ENCODE results near the gene ZNF33A.
"Not testable (repeated sequence)": the region's sequence is repeated elsewhere in the genome, so short reads cannot be mapped to it uniquely, and the experiment has no call there.

The ZNF33A gene

DNA sequence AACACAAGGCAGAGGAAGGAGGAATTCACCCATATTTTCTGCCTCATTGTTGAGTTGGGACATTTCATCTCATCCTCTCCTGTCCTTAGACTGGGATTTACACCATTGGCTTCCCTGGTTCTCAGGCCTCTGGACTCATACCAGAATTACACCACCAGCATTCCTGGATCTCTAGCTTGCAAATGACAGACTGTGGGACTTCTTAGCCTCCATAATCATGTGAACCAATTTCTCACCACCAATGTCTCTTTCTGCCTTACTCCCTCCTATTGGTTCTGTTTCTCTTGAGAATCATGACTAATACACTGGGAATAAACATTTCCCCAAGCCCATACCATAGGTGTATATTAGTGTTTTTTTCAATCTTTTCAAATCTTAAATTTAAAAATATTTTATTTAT is 2.9 kb upstream of the ZNF33A start:
- no peak overlapping the region for H3K4me3 ChIP-seq (ENCODE audit: insufficient read depth in 1 of 2, low read depth in 1 of 2, low read length in 2 of 2)
- H3K4me1 ChIP-seq (ENCODE audit: control insufficient read depth, insufficient read depth, low read depth, low read length): peaks cover 2% of the 10 kb centered on the region
- no peak overlapping the region for H3K4me2 ChIP-seq (ENCODE audit: low read length, poor library complexity, severe bottlenecking)
- H2BK15ac ChIP-seq (ENCODE audit: low read depth, poor library complexity, severe bottlenecking): no peak overlapping the region
- H3K79me1 ChIP-seq (replicated peaks; ENCODE audit: low read length, poor library complexity, severe bottlenecking): peaks cover 2% of the 10 kb centered on the region
- no peak overlapping the region for H3K27ac ChIP-seq (ENCODE audit: low read length, poor library complexity, severe bottlenecking)
- H3K9me3 ChIP-seq (ENCODE audit: control insufficient read depth, low read length): no peaks in the 10 kb centered on the region
- no peak overlapping the region for H2AFZ ChIP-seq (ENCODE audit: low read depth, low read length)
- H2AK5ac ChIP-seq (ENCODE audit: low read length, severe bottlenecking): no peak overlapping the region
- H3K9ac ChIP-seq (ENCODE audit: low read length): no peak overlapping the region
- H2BK120ac ChIP-seq (ENCODE audit: low read depth, low read length): no peak overlapping the region
- no peak overlapping the region for H2BK12ac ChIP-seq (ENCODE audit: low read length in 2 of 2)
- H2BK5ac ChIP-seq (ENCODE audit: low read depth, low read length, poor library complexity, severe bottlenecking): no peak overlapping the region
- no peak overlapping the region for H3K23ac ChIP-seq (ENCODE audit: low read length in 2 of 2)
- no peak overlapping the region for H3K18ac ChIP-seq (ENCODE audit: low read depth in 1 of 2, low read length in 2 of 2)
- no peak overlapping the region for H3K4ac ChIP-seq (ENCODE audit: low read depth in 1 of 2, low read length in 2 of 2)
- H3K14ac ChIP-seq (ENCODE audit: low read length in 2 of 2): no peak overlapping the region
- no peak overlapping the region for H4K8ac ChIP-seq (ENCODE audit: low read length)
- no peaks in the 10 kb centered on the region for H3K27me3 ChIP-seq (ENCODE audit: control insufficient read depth in 1 of 2, insufficient read depth in 1 of 2, low read length in 2 of 2)
- peak; percentile 25 for DNase-seq
- H3K36me3 ChIP-seq (ENCODE audit: control insufficient read depth in 1 of 2, insufficient read depth in 2 of 2, low read depth in 1 of 2, low read length in 2 of 2): no peaks in the 10 kb centered on the region
- H4K91ac ChIP-seq (ENCODE audit: low read length): no peak overlapping the region

DNA sequence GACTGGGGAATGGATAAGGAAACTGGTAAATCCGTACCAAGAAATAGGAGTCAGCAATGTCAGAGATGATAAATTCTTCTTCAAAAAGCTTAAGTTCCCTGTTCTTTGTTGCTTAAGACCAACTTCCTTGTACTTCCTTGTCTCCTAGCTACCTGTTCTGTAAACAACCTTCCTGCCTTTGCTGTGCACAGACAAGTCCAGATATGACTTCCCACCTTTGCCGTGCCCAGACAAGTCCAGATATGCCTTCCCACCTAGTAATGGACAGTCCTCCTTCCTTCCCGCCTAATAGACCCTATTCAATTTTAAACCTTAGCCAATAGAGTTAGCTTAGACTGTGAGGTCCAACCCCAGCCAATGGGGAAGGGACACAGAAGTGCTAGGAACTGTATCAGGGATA is 2.5 kb upstream of the ZNF33A start:
- Histone ChIP-seq H3K4me1 (ENCODE audit: control insufficient read depth, insufficient read depth, low read depth, low read length) (peaks cover 2% of the 10 kb centered on the region), H3K9me3 (ENCODE audit: control insufficient read depth, low read length) (no peaks in the 10 kb centered on the region), H3K18ac (ENCODE audit: low read depth in 1 of 2, low read length in 2 of 2) (no peak overlapping the region), H2BK5ac (ENCODE audit: low read depth, low read length, poor library complexity, severe bottlenecking) (no peak overlapping the region), H3K14ac (ENCODE audit: low read length in 2 of 2) (no peak overlapping the region), H4K8ac (ENCODE audit: low read length) (no peak overlapping the region), H3K9ac (ENCODE audit: low read length) (no peak overlapping the region), H3K79me1 (replicated peaks; ENCODE audit: low read length, poor library complexity, severe bottlenecking) (peaks cover 3% of the 10 kb centered on the region), H3K4me3 (ENCODE audit: insufficient read depth in 1 of 2, low read depth in 1 of 2, low read length in 2 of 2) (no peak overlapping the region), H3K4ac (ENCODE audit: low read depth in 1 of 2, low read length in 2 of 2) (no peak overlapping the region), H2AFZ (ENCODE audit: low read depth, low read length) (no peak overlapping the region), H2BK15ac (ENCODE audit: low read depth, poor library complexity, severe bottlenecking) (no peak overlapping the region), H4K91ac (ENCODE audit: low read length) (no peak overlapping the region), H3K36me3 (ENCODE audit: control insufficient read depth in 1 of 2, insufficient read depth in 2 of 2, low read depth in 1 of 2, low read length in 2 of 2) (no peaks in the 10 kb centered on the region), H2BK12ac (ENCODE audit: low read length in 2 of 2) (no peak overlapping the region), H3K27me3 (ENCODE audit: control insufficient read depth in 1 of 2, insufficient read depth in 1 of 2, low read length in 2 of 2) (no peaks in the 10 kb centered on the region), H3K23ac (ENCODE audit: low read length in 2 of 2) (no peak overlapping the region), H2AK5ac (ENCODE audit: low read length, severe bottlenecking) (no peak overlapping the region), H2BK120ac (ENCODE audit: low read depth, low read length) (no peak overlapping the region), H3K4me2 (ENCODE audit: low read length, poor library complexity, severe bottlenecking) (no peak overlapping the region), H3K27ac (ENCODE audit: low read length, poor library complexity, severe bottlenecking) (no peak overlapping the region)
- DNase-seq: no peak
- 89% methylated on average over 3 of the region's 3 CpGs for WGBS

DNA sequence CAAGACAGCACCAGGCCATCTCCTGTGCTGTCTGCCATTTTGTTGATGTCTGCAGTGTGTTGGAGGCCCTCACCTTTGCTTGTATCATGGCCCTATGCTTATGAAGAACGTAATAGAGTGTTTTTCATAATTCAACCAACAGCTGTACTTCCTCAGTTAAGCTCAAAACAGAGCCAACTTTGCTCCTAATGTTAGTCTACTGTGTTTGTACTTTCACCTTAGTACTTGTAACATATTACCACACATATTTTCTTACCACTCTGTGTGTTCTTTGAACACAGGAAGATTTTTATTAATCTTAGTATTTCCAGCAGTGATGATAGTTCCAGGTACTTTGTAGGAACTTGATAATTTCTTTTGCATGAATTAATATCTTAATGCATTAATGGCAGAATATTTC is 5.9 kb downstream of the ZNF33A start:
- Histone ChIP-seq H3K9me3 (ENCODE audit: control insufficient read depth, low read length) (peaks cover 8% of the 10 kb centered on the region), H3K23ac (ENCODE audit: low read length in 2 of 2) (no peak overlapping the region), H3K9ac (ENCODE audit: low read length) (no peak overlapping the region), H3K4me2 (ENCODE audit: low read length, poor library complexity, severe bottlenecking) (no peak overlapping the region), H4K8ac (ENCODE audit: low read length) (no peak overlapping the region), H4K91ac (ENCODE audit: low read length) (no peak overlapping the region), H2BK12ac (ENCODE audit: low read length in 2 of 2) (no peak overlapping the region), H2AK5ac (ENCODE audit: low read length, severe bottlenecking) (no peak overlapping the region), H2BK5ac (ENCODE audit: low read depth, low read length, poor library complexity, severe bottlenecking) (no peak overlapping the region), H2AFZ (ENCODE audit: low read depth, low read length) (no peak overlapping the region), H2BK120ac (ENCODE audit: low read depth, low read length) (no peak overlapping the region), H3K4me3 (ENCODE audit: insufficient read depth in 1 of 2, low read depth in 1 of 2, low read length in 2 of 2) (no peak overlapping the region), H3K4ac (ENCODE audit: low read depth in 1 of 2, low read length in 2 of 2) (no peak overlapping the region), H3K27me3 (ENCODE audit: control insufficient read depth in 1 of 2, insufficient read depth in 1 of 2, low read length in 2 of 2) (no peaks in the 10 kb centered on the region), H3K79me1 (replicated peaks; ENCODE audit: low read length, poor library complexity, severe bottlenecking) (peaks cover 19% of the 10 kb centered on the region), H3K18ac (ENCODE audit: low read depth in 1 of 2, low read length in 2 of 2) (no peak overlapping the region), H3K27ac (ENCODE audit: low read length, poor library complexity, severe bottlenecking) (no peak overlapping the region), H3K36me3 (ENCODE audit: control insufficient read depth in 1 of 2, insufficient read depth in 2 of 2, low read depth in 1 of 2, low read length in 2 of 2) (peaks cover 14 to 67% of the 10 kb centered on the region in 2 experiments), H3K14ac (ENCODE audit: low read length in 2 of 2) (no peak overlapping the region), H2BK15ac (ENCODE audit: low read depth, poor library complexity, severe bottlenecking) (no peak overlapping the region), H3K4me1 (ENCODE audit: control insufficient read depth, insufficient read depth, low read depth, low read length) (peaks cover 2% of the 10 kb centered on the region)
- no peak for DNase-seq
- 60% methylated on average over 1 of the region's 1 CpG for WGBS

DNA sequence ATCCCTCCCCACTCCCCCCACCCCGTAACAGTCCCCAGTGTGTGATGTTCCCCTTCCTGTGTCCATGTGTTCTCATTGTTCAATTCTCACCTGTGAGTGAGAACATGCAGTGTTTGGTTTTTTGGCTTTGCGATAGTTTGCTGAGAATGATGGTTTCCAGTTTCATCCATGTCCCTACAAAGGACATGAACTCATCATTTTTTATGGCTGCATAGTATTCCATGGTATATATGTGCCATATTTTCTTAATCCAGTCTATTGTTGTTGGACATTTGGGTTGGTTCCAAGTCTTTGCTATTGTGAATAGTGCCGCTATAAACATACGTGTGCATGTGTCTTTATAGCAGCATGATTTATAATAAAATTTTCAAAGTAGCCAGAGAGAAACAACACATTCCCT is 8.6 kb downstream of the ZNF33A start:
- not testable (repeated sequence) for H3K4me2 ChIP-seq (ENCODE audit: low read length, poor library complexity, severe bottlenecking); H3K4ac ChIP-seq (ENCODE audit: low read depth in 1 of 2, low read length in 2 of 2); H3K4me3 ChIP-seq (ENCODE audit: insufficient read depth in 1 of 2, low read depth in 1 of 2, low read length in 2 of 2); H2BK120ac ChIP-seq (ENCODE audit: low read depth, low read length); H3K4me1 ChIP-seq (ENCODE audit: control insufficient read depth, insufficient read depth, low read depth, low read length); H2AK5ac ChIP-seq (ENCODE audit: low read length, severe bottlenecking); H3K27ac ChIP-seq (ENCODE audit: low read length, poor library complexity, severe bottlenecking); H3K14ac ChIP-seq (ENCODE audit: low read length in 2 of 2); DNase-seq; H3K9ac ChIP-seq (ENCODE audit: low read length); H4K8ac ChIP-seq (ENCODE audit: low read length); H3K9me3 ChIP-seq (ENCODE audit: control insufficient read depth, low read length); H2BK15ac ChIP-seq (ENCODE audit: low read depth, poor library complexity, severe bottlenecking); H2AFZ ChIP-seq (ENCODE audit: low read depth, low read length); H2BK5ac ChIP-seq (ENCODE audit: low read depth, low read length, poor library complexity, severe bottlenecking); H4K91ac ChIP-seq (ENCODE audit: low read length); H3K23ac ChIP-seq (ENCODE audit: low read length in 2 of 2); H3K27me3 ChIP-seq (ENCODE audit: control insufficient read depth in 1 of 2, insufficient read depth in 1 of 2, low read length in 2 of 2); H2BK12ac ChIP-seq (ENCODE audit: low read length in 2 of 2); H3K18ac ChIP-seq (ENCODE audit: low read depth in 1 of 2, low read length in 2 of 2)
- H3K36me3 ChIP-seq (ENCODE audit: control insufficient read depth in 1 of 2, insufficient read depth in 2 of 2, low read depth in 1 of 2, low read length in 2 of 2): peaks cover 13 to 77% of the 10 kb centered on the region in 2 experiments
- H3K79me1 ChIP-seq (replicated peaks; ENCODE audit: low read length, poor library complexity, severe bottlenecking): peaks cover 14% of the 10 kb centered on the region
- WGBS: no CpG with 5 or more reads among the region's 4 CpGs
